ENCODE results near the gene ALLC.

DNA sequence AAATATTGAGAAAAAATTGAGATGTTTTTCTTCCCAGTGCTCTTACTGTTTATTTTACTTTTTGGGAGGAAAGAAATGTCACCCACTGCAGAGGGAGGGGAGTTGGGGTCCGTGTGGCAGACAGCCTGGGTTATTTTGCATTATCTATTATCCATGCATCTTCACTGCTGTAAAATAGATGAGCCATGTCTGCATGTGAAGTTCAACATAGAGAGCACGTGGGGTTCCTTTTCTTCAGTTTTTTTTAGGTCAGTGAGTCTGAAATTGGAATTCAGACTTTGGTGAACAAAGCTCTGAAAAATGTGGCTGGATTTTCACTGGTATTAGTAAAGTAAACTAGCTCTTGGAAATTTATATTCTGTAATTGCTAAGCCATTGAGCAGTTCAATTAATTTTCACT, 47.8 kb downstream of the ALLC start:
- TF ChIP-seq, protein P1, sequence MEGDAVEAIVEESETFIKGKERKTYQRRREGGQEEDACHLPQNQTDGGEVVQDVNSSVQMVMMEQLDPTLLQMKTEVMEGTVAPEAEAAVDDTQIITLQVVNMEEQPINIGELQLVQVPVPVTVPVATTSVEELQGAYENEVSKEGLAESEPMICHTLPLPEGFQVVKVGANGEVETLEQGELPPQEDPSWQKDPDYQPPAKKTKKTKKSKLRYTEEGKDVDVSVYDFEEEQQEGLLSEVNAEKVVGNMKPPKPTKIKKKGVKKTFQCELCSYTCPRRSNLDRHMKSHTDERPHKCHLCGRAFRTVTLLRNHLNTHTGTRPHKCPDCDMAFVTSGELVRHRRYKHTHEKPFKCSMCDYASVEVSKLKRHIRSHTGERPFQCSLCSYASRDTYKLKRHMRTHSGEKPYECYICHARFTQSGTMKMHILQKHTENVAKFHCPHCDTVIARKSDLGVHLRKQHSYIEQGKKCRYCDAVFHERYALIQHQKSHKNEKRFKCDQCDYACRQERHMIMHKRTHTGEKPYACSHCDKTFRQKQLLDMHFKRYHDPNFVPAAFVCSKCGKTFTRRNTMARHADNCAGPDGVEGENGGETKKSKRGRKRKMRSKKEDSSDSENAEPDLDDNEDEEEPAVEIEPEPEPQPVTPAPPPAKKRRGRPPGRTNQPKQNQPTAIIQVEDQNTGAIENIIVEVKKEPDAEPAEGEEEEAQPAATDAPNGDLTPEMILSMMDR (IDR thresholded peaks at IDR 0.05; ENCODE audit: low read depth, low read length), result no peak
- no peak for TF ChIP-seq POLR2A (IDR thresholded peaks at IDR 0.05; ENCODE audit: extremely low read depth, insufficient read length)
- TF ChIP-seq, protein P2, sequence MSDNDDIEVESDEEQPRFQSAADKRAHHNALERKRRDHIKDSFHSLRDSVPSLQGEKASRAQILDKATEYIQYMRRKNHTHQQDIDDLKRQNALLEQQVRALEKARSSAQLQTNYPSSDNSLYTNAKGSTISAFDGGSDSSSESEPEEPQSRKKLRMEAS (IDR thresholded peaks at IDR 0.05; ENCODE audit: low read depth, low read length), result no peak
